Epithelial cell of alveolus of lung (primary cell): ENCODE measurements around the gene MAP1LC3B. TPM values are rescaled to one million over a fixed set of nuclear protein-coding genes. Genes with fewer than 3 reads are reported as not detected.

ENCODE experiments used
- total RNA-seq: library from RNA; depleted of rRNA; stranded (reverse); fragments of >200 nt; gene quantifications from 2 replicates; pipeline ENCODE4 v1.2.1, GENCODE V29; 2015

The MAP1LC3B gene
- 46.2 and 81.1 TPM in 2 replicates for total RNA-seq

GRCh38 chr16:87391950-87392820, at the start of gene MAP1LC3B:
MAP1LC3B (plus strand) TSS chr16:87392336; CDS start chr16:87392428, 92 bp downstream.

DNA sequence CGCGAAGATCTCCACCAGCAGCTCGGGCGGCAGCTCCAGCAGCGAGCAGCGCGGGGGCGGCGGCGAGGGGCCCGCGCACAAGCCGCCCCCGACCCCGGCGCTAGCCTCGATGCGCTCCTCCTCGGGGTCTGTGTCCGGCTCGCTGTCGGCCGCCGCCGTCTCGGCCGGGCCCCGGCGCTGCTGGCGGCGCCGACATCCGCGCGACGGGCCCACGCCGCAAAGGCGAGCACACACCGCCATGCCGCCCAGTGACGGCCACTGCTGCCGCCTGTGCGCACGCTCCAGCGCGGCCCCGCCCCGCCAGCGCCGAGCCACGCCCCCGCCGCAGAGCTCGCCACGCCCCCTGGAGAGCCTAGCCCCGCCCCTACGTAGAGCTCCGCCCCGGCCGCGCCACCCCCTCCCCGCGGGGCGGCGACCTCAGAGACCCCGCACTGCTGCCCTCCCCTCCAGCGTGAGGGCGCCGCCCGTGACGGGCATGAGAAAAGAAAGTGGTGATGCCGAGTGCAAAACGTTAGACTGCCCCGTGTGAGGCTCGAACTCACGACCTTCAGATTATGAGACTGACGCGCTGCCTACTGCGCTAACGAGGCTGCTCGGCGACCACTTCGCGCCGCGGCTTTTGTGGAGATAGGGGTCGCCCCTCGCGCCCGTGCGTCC, 8.5 kb upstream of the MAP1LC3B start, which contains the start of gene FBXO31:
Gene FBXO31, minus strand, starts transcription at position 272 of the 657 bp plus-strand sequence. Its CDS starts 32 bp downstream, at position 240.

Other genes with a start within 250 kb of the MAP1LC3B start
- 1.0 TPM in 1 of 2 replicates, not detected in the other for gene C16orf95, start 74.9 kb upstream of the MAP1LC3B start, total RNA-seq
- gene FBXO31, start 8.6 kb upstream of the MAP1LC3B start, total RNA-seq = 18.4 and 23.0 TPM in 2 replicates
- 5.6 and 11.5 TPM in 2 replicates for gene ZCCHC14, start 100.7 kb downstream of the MAP1LC3B start, total RNA-seq
- gene JPH3, start 210.2 kb downstream of the MAP1LC3B start, total RNA-seq = under 0.01 and 0.08 TPM in 2 replicates